B cell (primary cell): ENCODE measurements around the gene SNX11. TPM values are rescaled to one million over a fixed set of nuclear protein-coding genes. Genes with fewer than 3 reads are reported as not detected.

Experiments
- ATAC-seq: fragments of 200-7000 bp; cut with Tn5 transposase; one replicate; pipeline ENCODE4 v1.10.0; 2021; ENCODE audit warnings: low read depth, mild to moderate bottlenecking, moderate number of reproducible peaks, moderate library complexity
- CTCF ChIA-PET: fragments of 350-600 bp; sonication (Branson Sonifier 250); formaldehyde crosslinking; loops from one replicate; lab custom pipeline; 2021; ENCODE audit warnings: antibody characterized with exemption, inconsistent platforms; lab: Charles Lee
- POLR2A ChIA-PET: fragments of 350-600 bp; sonication (Branson Sonifier 250); formaldehyde crosslinking; loops from one replicate; lab custom pipeline; 2021; ENCODE audit warnings: antibody characterized with exemption; lab: Charles Lee
- DNase-seq: peaks from one replicate; pipeline ENCODE4 v3.0.0; 2013
- H2AFZ ChIP-seq: 2 replicates; pipeline ENCODE4 v1.6.1; 2012; ENCODE audit warnings: mild to moderate bottlenecking, low read depth, low read length; ENCODE audit not compliant: insufficient read depth, poor library complexity, severe bottlenecking
- H3K27ac ChIP-seq, 2 donors: 1 replicate in 1 of 2; 2 replicates in 1 of 2; pipeline ENCODE4 v1.5.1; 2012 to 2013; ENCODE audit warnings: low read length in 2 of 2, mild to moderate bottlenecking in 2 of 2, moderate library complexity in 1 of 2
- H3K27me3 ChIP-seq, 4 experiments: fragments of 200-600 bp in 1 of 4; sonication (generic) in 1 of 4; replicated peaks in 1 of 4; 1 replicate in 2 of 4; 2 replicates in 2 of 4; pipeline versions ENCODE4 v1.6.1 to v1.7.0; 2013 to 2016; ENCODE audit warnings: low read length in 3 of 4, mild to moderate bottlenecking in 2 of 4, mixed read lengths in 1 of 4, moderate library complexity in 1 of 4; ENCODE audit not compliant: insufficient read depth in 4 of 4, control insufficient read depth in 3 of 4; ENCODE audit errors: control extremely low read depth in 1 of 4
- H3K36me3 ChIP-seq, 2 experiments: replicated peaks in 1 of 2; 1 replicate in 1 of 2; 2 replicates in 1 of 2; pipeline versions ENCODE4 v1.6.1 to v1.7.1; 2013; ENCODE audit warnings: low read length in 1 of 2; ENCODE audit not compliant: insufficient read depth in 2 of 2, control insufficient read depth in 1 of 2; ENCODE audit errors: control extremely low read depth in 1 of 2, extremely low read depth in 1 of 2
- H3K4me1 ChIP-seq, 2 donors: fragments of 200-600 bp in 1 of 2; sonication (generic) in 1 of 2; 1 replicate in 1 of 2; 2 replicates in 1 of 2; pipeline versions ENCODE4 v1.5.1 to v1.6.1; 2013 to 2017; ENCODE audit warnings: low read length in 2 of 2; ENCODE audit not compliant: control insufficient read depth in 2 of 2, insufficient read depth in 2 of 2
- H3K4me2 ChIP-seq: replicated peaks from 2 replicates; pipeline ENCODE3; 2012; ENCODE audit warnings: mild to moderate bottlenecking, low read depth, low read length; ENCODE audit not compliant: poor library complexity, severe bottlenecking
- H3K4me3 ChIP-seq, 5 experiments: fragments of 200-600 bp in 1 of 5; sonication (generic) in 1 of 5; 1 replicate in 3 of 5; 2 replicates in 2 of 5; pipeline versions ENCODE4 v1.5.1 to v1.7.0; 2011 to 2016; ENCODE audit warnings: low read length in 4 of 5, mild to moderate bottlenecking in 4 of 5, low read depth in 2 of 5, control low read depth in 1 of 5, moderate library complexity in 1 of 5; ENCODE audit not compliant: insufficient read depth in 1 of 5; ENCODE audit errors: control extremely low read depth in 1 of 5, extremely low read depth in 1 of 5
- H3K79me2 ChIP-seq: fragments of 200-600 bp; sonication (generic); one replicate; pipeline ENCODE4 v1.6.0; 2016; ENCODE audit warnings: low read length; ENCODE audit not compliant: control insufficient read depth, insufficient read depth
- H3K9ac ChIP-seq: fragments of 200-600 bp; sonication (generic); 2 replicates; pipeline ENCODE4 v1.6.1; 2017; ENCODE audit warnings: mild to moderate bottlenecking, low read length, moderate library complexity
- H3K9me3 ChIP-seq, 3 donors: one replicate each; pipeline versions ENCODE4 v1.6.1 to v1.7.1; 2013; ENCODE audit warnings: low read length in 2 of 3; ENCODE audit not compliant: control insufficient read depth in 2 of 3, insufficient read depth in 1 of 3; ENCODE audit errors: control extremely low read depth in 1 of 3
- H4K20me1 ChIP-seq: 2 replicates; pipeline ENCODE4 v1.6.0; 2012; ENCODE audit warnings: mild to moderate bottlenecking, low read length; ENCODE audit not compliant: insufficient read depth, control insufficient read depth, poor library complexity, severe bottlenecking
- H3K27ac Mint-ChIP-seq: one replicate; pipeline ENCODE4 v1.8.0; 2021; ENCODE audit warnings: mixed read lengths
- H3K27me3 Mint-ChIP-seq: one replicate; pipeline ENCODE4 v1.8.0; 2021; ENCODE audit warnings: mixed read lengths
- H3K4me1 Mint-ChIP-seq: one replicate; pipeline ENCODE4 v1.8.0; 2021; ENCODE audit warnings: mixed read lengths
- H3K4me3 Mint-ChIP-seq: one replicate; pipeline ENCODE4 v1.8.0; 2021; ENCODE audit warnings: mixed read lengths
- H3K9me3 Mint-ChIP-seq: one replicate; pipeline ENCODE4 v1.8.0; 2022; ENCODE audit warnings: mixed read lengths; ENCODE audit not compliant: insufficient read depth
- CTCF ChIP-seq: fragments of 200-600 bp; IDR thresholded peaks from one replicate; pipeline ENCODE4 v1.8.0; 2022; ENCODE audit warnings: antibody characterized with exemption, mild to moderate bottlenecking
- EZH2 ChIP-seq: IDR thresholded peaks from 2 replicates; pipeline ENCODE4 v1.6.1; 2012; ENCODE audit warnings: borderline replicate concordance, low read depth, mild to moderate bottlenecking, moderate library complexity, low read length; ENCODE audit not compliant: insufficient read depth, poor library complexity, severe bottlenecking
- WGBS: methylation state at CpG from one replicate; pipeline ENCODE4 v1.1.5; 2013; ENCODE audit warnings: missing lambda C conversion rate; ENCODE audit not compliant: insufficient coverage; 5-methylcytosine and 5-hydroxymethylcytosine counted together
- intact Hi-C: fragments of 100-400 bp; cut with micrococcal nuclease; formaldehyde crosslinking; loops from one replicate; pipeline ENCODE4 v1.10.0; 2022
- polyA plus RNA-seq: library from polyadenylated mRNA; depleted of rRNA; stranded (reverse); fragments of >200 nt; gene quantifications from 2 replicates; pipeline ENCODE4 v1.2.3, GENCODE V29; 2012
- total RNA-seq, 2 donors: library from RNA; stranded (reverse); fragments of 120-200 nt in 1 of 2; gene quantifications; 1 replicate in 1 of 2; 2 replicates in 1 of 2; pipeline versions ENCODE4 v1.2.3 to v1.2.4, GENCODE V29; 2013 to 2022

SNX11 gene
- total and polyA plus RNA-seq, 2 donors (not counting 1 experiment from before 2014, with no cell fraction given) = 25.6 to 42.0 TPM

GRCh38 chr17:48151220-48151619, 43.7 kb downstream of the SNX11 start:
- Histone ChIP-seq H3K36me3 (peaks cover 0 to 13% of the 10 kb centered on the region in 2 experiments), H3K4me2 (no peak overlapping the region), H3K27me3 (no peaks in the 10 kb centered on the region), H3K4me1 (no peaks in the 10 kb centered on the region), H3K4me3 (no peak overlapping the region), H3K9ac (no peak overlapping the region), H3K9me3 (no peaks in the 10 kb centered on the region), H4K20me1 (no peaks in the 10 kb centered on the region), H2AFZ (no peak overlapping the region), H3K27ac (no peak overlapping the region), H3K79me2 (no peaks in the 10 kb centered on the region)
- intact Hi-C loops = no loop called here
- Mint-ChIP-seq H3K9me3 (no peaks in the 10 kb centered on the region), H3K4me1 (no peaks in the 10 kb centered on the region), H3K27me3 (no peaks in the 10 kb centered on the region), H3K27ac (no peak overlapping the region), H3K4me3 (no peak overlapping the region)
- ChIA-PET POLR2A (no interaction called here), CTCF (interaction anchor here (0.9 kb wide), 1 partner anchor 25 kb away, joined by 3 read pairs; no protein-coding TSS in a partner anchor)
- no peak for DNase-seq
- ATAC-seq = no peak
- TF ChIP-seq CTCF (no peak), EZH2 (no peak)
- no CpG with 5 or more reads among the region's 3 CpGs for WGBS

DNA sequence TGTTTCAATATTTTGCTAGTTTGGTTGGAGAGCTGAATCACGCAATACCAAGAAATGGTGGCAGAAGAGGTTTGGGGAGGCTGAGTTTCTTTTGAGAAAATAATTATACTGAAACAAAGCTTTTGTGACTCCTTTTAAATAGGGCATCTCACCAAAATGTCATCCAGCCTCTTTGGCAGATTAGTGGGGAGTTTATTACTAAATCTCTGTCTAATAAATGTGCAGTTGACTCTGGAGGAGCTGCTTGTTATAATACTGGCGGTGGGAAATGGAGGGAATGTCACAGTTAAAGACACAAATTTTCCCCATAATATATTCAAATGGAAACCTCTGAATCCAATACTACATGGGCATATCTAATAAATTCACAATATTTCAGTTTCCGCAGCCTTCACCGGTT, 44.7 kb downstream of the SNX11 start:
- CTCF ChIA-PET = no interaction called here

More for the DNA sequence above, 44.7 kb downstream of the SNX11 start:
- Mint-ChIP-seq H3K4me1 (no peaks in the 10 kb centered on the region), H3K9me3 (no peaks in the 10 kb centered on the region), H3K4me3 (no peak overlapping the region), H3K27me3 (no peaks in the 10 kb centered on the region), H3K27ac (no peak overlapping the region)
- intact Hi-C loops = no loop called here
- Histone ChIP-seq H4K20me1 (no peaks in the 10 kb centered on the region), H3K4me3 (no peak overlapping the region), H3K36me3 (peaks cover 0 to 13% of the 10 kb centered on the region in 2 experiments), H3K4me1 (no peaks in the 10 kb centered on the region), H3K27ac (no peak overlapping the region), H3K79me2 (no peaks in the 10 kb centered on the region), H3K27me3 (no peaks in the 10 kb centered on the region), H3K9me3 (no peaks in the 10 kb centered on the region), H3K9ac (no peak overlapping the region), H2AFZ (no peak overlapping the region), H3K4me2 (no peak overlapping the region)
- POLR2A ChIA-PET = no interaction called here
- TF ChIP-seq EZH2 (no peak), CTCF (no peak)
- ATAC-seq = no peak
- DNase-seq = no peak
- no CpG with 5 or more reads among the region's 4 CpGs for WGBS
